Breast epithelium (tissue), 4 donors: ENCODE measurements around the gene GATC. TPM values are rescaled to one million over a fixed set of nuclear protein-coding genes. Genes with fewer than 3 reads are reported as not detected.

ENCODE experiments used
- DNase-seq, 2 donors: peaks; one replicate each; pipeline ENCODE4 v3.0.0-alpha.2; 2019; ENCODE audit warnings: low spot score in 2 of 2
- H3K27ac ChIP-seq, 2 donors: fragments of 200-600 bp; sonication (generic) in 1 of 2; one replicate each; pipeline ENCODE4 v1.5.1; 2016 to 2019; ENCODE audit warnings: mild to moderate bottlenecking in 1 of 2
- H3K27me3 ChIP-seq, 2 donors: fragments of 200-600 bp; sonication (generic) in 1 of 2; one replicate each; pipeline versions ENCODE4 v1.5.1 to v1.6.0; 2017 to 2019; ENCODE audit warnings: control low read depth in 1 of 2, mild to moderate bottlenecking in 1 of 2
- H3K36me3 ChIP-seq: fragments of 200-600 bp; one replicate; pipeline ENCODE4 v1.5.1; 2019
- H3K4me1 ChIP-seq, 2 donors: fragments of 200-600 bp; sonication (generic); one replicate each; pipeline ENCODE4 v1.5.1; 2016 to 2019; ENCODE audit warnings: control low read depth in 1 of 2
- H3K4me3 ChIP-seq, 3 donors: fragments of 200-600 bp; sonication (generic); 1 replicate in 2 of 3; 2 replicates in 1 of 3; pipeline ENCODE4 v1.5.1; 2016 to 2019; ENCODE audit warnings: mild to moderate bottlenecking in 3 of 3, moderate library complexity in 2 of 3
- H3K9me3 ChIP-seq, 2 donors: fragments of 200-600 bp; sonication (generic) in 1 of 2; one replicate each; pipeline ENCODE4 v1.5.1; 2016 to 2019; ENCODE audit warnings: control low read depth in 1 of 2
- POLR2A ChIP-seq: fragments of 450-650 bp; IDR thresholded peaks from one replicate; pipeline ENCODE4 v1.6.1; 2016; ENCODE audit warnings: antibody characterized with exemption, mild to moderate bottlenecking, moderate library complexity
- POLR2AphosphoS5 ChIP-seq, 3 donors: sonication (generic); formaldehyde crosslinking; IDR thresholded peaks; one replicate each; pipeline ENCODE4 v1.6.1; 2017; ENCODE audit warnings: antibody characterized with exemption in 3 of 3
- intact Hi-C: fragments of 100-400 bp; cut with DNase I; formaldehyde crosslinking; loops from one replicate; pipeline ENCODE4 v1.15.1; 2023; ENCODE audit warnings: low total_unique reads
- total RNA-seq, 3 donors: library from RNA; depleted of rRNA; stranded (reverse); fragments of >200 nt; gene quantifications; one replicate each; pipeline ENCODE4 v1.1.0, GENCODE V29; 2016
- TF ChIP-seq, protein P1 (sequence below), 3 donors: fragments of 450-650 bp; IDR thresholded peaks; one replicate each; pipeline ENCODE4 v1.5.1; 2016 to 2017; ENCODE audit warnings: antibody characterized with exemption in 3 of 3, mild to moderate bottlenecking in 3 of 3, moderate library complexity in 3 of 3

GATC gene, protein sequence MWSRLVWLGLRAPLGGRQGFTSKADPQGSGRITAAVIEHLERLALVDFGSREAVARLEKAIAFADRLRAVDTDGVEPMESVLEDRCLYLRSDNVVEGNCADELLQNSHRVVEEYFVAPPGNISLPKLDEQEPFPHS
- 10 to 100 TPM; 26.5 to 35.8 (median 32.5) TPM for total RNA-seq

DNA sequence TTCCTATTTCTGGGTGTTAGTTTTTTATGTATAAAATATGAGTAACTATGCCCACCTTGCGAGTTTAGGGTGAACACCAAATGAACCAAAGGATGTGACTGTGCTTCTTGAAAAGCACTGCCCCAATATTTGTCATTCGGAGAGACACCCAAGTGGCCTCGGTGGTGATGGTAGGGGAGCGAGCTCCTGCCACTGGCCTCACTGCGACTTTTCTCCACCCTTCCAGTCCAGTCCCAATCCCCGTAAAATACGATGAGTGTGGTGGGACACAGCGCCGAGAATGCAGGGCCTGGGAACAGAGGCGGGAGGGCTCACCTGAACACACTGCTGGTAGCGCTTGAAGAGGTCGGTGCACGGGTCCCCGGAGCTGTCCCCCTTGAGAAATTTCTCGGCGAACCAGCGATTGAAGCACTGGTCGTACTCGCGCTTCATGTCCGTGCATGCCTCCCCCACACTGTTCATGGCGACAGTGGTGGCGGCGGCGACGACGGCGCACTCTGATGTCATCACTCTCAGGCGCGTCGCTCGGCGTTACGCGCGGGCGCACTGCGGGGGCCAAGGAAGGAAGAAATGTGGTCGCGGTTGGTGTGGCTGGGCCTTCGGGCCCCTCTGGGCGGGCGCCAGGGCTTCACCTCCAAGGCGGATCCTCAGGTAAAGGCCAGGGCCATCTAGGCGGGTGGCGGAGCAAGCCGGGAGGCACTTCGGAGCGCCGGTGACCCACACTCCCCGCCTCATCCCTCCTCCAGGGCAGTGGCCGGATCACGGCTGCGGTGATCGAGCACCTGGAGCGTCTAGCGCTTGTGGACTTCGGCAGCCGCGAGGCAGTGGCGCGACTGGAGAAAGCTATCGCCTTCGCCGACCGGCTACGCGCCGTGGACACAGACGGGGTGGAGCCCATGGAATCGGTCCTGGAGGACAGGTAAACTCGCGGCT lies at the start of gene GATC, which contains the start of gene TRIAP1:
TSS of gene GATC (plus strand) at position 534 of the 933 bp plus-strand sequence. CDS start at position 571, 37 bp downstream.
TSS of gene TRIAP1 (minus strand) at position 474 of the 933 bp plus-strand sequence. CDS start at position 462, 12 bp downstream.
- peak within 1 kb of the TSS; percentile 93 to 97 for H3K27ac ChIP-seq
- H3K4me1 ChIP-seq = peaks cover 0 to 15% of the 10 kb centered on the region in 2 donors
- TF ChIP-seq POLR2A (peak; percentile 73), POLR2AphosphoS5 (IDR thresholded peaks at IDR 0.05) (peak; percentile 96 to 98 (median 97))
- TF ChIP-seq, protein P1, sequence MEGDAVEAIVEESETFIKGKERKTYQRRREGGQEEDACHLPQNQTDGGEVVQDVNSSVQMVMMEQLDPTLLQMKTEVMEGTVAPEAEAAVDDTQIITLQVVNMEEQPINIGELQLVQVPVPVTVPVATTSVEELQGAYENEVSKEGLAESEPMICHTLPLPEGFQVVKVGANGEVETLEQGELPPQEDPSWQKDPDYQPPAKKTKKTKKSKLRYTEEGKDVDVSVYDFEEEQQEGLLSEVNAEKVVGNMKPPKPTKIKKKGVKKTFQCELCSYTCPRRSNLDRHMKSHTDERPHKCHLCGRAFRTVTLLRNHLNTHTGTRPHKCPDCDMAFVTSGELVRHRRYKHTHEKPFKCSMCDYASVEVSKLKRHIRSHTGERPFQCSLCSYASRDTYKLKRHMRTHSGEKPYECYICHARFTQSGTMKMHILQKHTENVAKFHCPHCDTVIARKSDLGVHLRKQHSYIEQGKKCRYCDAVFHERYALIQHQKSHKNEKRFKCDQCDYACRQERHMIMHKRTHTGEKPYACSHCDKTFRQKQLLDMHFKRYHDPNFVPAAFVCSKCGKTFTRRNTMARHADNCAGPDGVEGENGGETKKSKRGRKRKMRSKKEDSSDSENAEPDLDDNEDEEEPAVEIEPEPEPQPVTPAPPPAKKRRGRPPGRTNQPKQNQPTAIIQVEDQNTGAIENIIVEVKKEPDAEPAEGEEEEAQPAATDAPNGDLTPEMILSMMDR (IDR thresholded peaks at IDR 0.05) = no peak
- peak within 1 kb of the TSS; percentile 90 to 99 (median 97) for H3K4me3 ChIP-seq
- no peaks in the 10 kb centered on the region for H3K9me3 ChIP-seq
- H3K36me3 ChIP-seq = no peaks in the 10 kb centered on the region
- intact Hi-C loops = loop anchor here (5.0 kb wide), 1 partner anchor 1476 kb away; no protein-coding TSS in a partner anchor
- peak; percentile 74 to 83 for DNase-seq
- no peaks in the 10 kb centered on the region for H3K27me3 ChIP-seq

DNA sequence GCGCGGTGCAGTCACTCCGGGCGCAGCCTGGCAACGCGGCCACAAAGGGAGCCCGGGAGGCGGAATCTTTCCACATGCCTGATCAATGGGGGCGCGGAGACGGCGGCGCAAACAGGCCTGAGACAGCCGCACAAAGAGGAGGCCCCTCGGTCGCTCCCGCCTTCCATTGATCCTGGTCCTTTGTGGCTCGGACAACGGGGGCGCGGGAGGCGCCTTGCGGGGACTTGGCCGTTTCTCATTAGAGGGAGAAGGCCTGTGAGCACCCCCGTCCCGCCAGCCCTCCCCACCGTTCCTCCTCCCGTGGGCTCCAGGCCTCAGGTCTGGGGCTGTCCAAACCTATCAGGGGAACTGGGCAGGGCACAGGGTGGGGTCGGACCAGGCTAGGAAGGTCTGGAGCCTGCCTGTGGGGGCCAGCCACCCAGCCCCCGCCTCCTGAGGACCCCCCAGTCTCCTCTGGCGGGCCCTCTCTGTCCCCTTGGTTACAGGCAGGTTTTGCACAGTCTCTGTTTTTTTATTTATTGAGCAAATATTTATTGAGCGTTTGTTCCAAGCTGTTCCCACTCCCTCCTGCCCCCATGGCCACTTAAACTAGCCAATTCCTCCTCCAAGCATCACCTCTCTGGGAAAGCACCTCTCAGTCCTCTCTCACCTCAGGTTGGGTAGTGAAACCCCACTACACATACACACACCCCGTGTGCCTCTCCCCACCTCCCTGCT lies 48.3 kb upstream of the GATC start:
- Histone ChIP-seq H3K27ac (peak overlapping the region in 1 of 2 donors; percentile 9), H3K36me3 (no peaks in the 10 kb centered on the region), H3K4me3 (no peak overlapping the region), H3K27me3 (peaks cover 0 to 4% of the 10 kb centered on the region in 2 donors), H3K9me3 (no peaks in the 10 kb centered on the region), H3K4me1 (no peaks in the 10 kb centered on the region)
- intact Hi-C loops = no loop called here
- DNase-seq = no peak
- TF ChIP-seq POLR2AphosphoS5 (IDR thresholded peaks at IDR 0.05) = no peak
- TF ChIP-seq, protein P1 (IDR thresholded peaks at IDR 0.05) = no peak
- no peak for TF ChIP-seq POLR2A

DNA sequence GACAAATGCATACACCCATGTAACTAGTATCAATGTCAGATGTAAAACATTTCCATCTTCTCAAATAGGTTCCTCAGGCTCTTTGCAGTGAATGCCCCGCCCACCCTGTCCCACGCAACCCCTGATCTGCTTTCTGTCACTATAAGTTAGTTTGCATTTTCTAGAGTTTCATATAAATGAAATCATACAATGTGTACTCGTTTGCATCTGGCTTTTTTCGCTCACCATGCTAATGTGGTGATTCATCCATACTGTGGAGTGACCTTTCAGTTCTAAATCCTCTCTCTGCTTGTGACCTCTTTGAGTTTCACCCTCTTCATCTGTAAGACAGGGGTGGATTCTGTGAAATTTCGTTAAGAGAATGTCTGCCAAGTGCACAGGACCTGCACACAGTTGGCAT lies 46.7 kb upstream of the GATC start:
- TF ChIP-seq POLR2A (no peak), POLR2AphosphoS5 (IDR thresholded peaks at IDR 0.05) (no peak)
- TF ChIP-seq, protein P1 (IDR thresholded peaks at IDR 0.05) = no peak
- H3K27me3 ChIP-seq = peaks cover 0 to 4% of the 10 kb centered on the region in 2 donors

DNA sequence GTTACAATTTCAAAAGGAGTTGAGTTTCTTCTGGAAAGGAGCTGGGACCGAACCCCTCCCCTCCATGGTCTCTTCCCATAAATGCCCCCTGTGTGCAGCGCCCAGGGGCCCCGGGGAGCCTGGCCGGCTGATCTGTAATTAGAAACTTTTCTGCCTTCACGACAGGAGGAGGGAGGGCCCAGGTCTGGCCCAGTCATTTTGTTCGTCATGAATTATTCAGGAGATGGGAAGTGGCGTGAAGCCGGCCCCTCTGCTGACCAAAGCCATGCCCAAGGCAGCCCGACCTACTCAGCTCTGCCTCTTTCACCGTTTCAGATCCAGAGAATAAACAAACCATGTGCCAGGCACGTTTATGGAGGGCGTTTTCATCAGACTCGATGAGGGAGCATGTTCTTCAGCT lies 44.0 kb upstream of the GATC start:
- no peaks in the 10 kb centered on the region for H3K9me3 ChIP-seq
- H3K27ac ChIP-seq = no peak overlapping the region
- H3K4me1 ChIP-seq = no peaks in the 10 kb centered on the region
- H3K4me3 ChIP-seq = no peak overlapping the region
- no peak for DNase-seq
- TF ChIP-seq POLR2AphosphoS5 (IDR thresholded peaks at IDR 0.05) (no peak), POLR2A (no peak)
- TF ChIP-seq, protein P1 (IDR thresholded peaks at IDR 0.05) = no peak
- no peaks in the 10 kb centered on the region for H3K36me3 ChIP-seq
- intact Hi-C loops = loop anchor here (5.0 kb wide), 1 partner anchor 860 kb away; no protein-coding TSS in a partner anchor
- peaks cover 0 to 4% of the 10 kb centered on the region in 2 donors for H3K27me3 ChIP-seq

More for the DNA sequence above, 46.7 kb upstream of the GATC start:
- no peak overlapping the region for H3K4me3 ChIP-seq
- H3K27ac ChIP-seq = no peak overlapping the region
- no peak for DNase-seq
- no peaks in the 10 kb centered on the region for H3K4me1 ChIP-seq
- H3K36me3 ChIP-seq = no peaks in the 10 kb centered on the region
- H3K9me3 ChIP-seq = no peaks in the 10 kb centered on the region
- intact Hi-C loops = no loop called here
